B cell (primary cell): ENCODE results near the gene CD74. TPM values are rescaled to one million over a fixed set of nuclear protein-coding genes. Genes with fewer than 3 reads are reported as not detected.

Experiments
- ATAC-seq: fragments of 200-7000 bp; cut with Tn5 transposase; one replicate; pipeline ENCODE4 v1.10.0; 2021; ENCODE audit warnings: low read depth, mild to moderate bottlenecking, moderate number of reproducible peaks, moderate library complexity
- CTCF ChIA-PET: fragments of 350-600 bp; sonication (Branson Sonifier 250); formaldehyde crosslinking; loops from one replicate; lab custom pipeline; 2021; ENCODE audit warnings: antibody characterized with exemption, inconsistent platforms; lab: Charles Lee
- POLR2A ChIA-PET: fragments of 350-600 bp; sonication (Branson Sonifier 250); formaldehyde crosslinking; loops from one replicate; lab custom pipeline; 2021; ENCODE audit warnings: antibody characterized with exemption; lab: Charles Lee
- DNase-seq: peaks from one replicate; pipeline ENCODE4 v3.0.0; 2013
- H2AFZ ChIP-seq: 2 replicates; pipeline ENCODE4 v1.6.1; 2012; ENCODE audit warnings: mild to moderate bottlenecking, low read depth, low read length; ENCODE audit not compliant: insufficient read depth, poor library complexity, severe bottlenecking
- H3K27ac ChIP-seq, 2 donors: 1 replicate in 1 of 2; 2 replicates in 1 of 2; pipeline ENCODE4 v1.5.1; 2012 to 2013; ENCODE audit warnings: low read length in 2 of 2, mild to moderate bottlenecking in 2 of 2, moderate library complexity in 1 of 2
- H3K27me3 ChIP-seq, 4 experiments: fragments of 200-600 bp in 1 of 4; sonication (generic) in 1 of 4; replicated peaks in 1 of 4; 1 replicate in 2 of 4; 2 replicates in 2 of 4; pipeline versions ENCODE4 v1.6.1 to v1.7.0; 2013 to 2016; ENCODE audit warnings: low read length in 3 of 4, mild to moderate bottlenecking in 2 of 4, mixed read lengths in 1 of 4, moderate library complexity in 1 of 4; ENCODE audit not compliant: insufficient read depth in 4 of 4, control insufficient read depth in 3 of 4; ENCODE audit errors: control extremely low read depth in 1 of 4
- H3K36me3 ChIP-seq, 2 experiments: replicated peaks in 1 of 2; 1 replicate in 1 of 2; 2 replicates in 1 of 2; pipeline versions ENCODE4 v1.6.1 to v1.7.1; 2013; ENCODE audit warnings: low read length in 1 of 2; ENCODE audit not compliant: insufficient read depth in 2 of 2, control insufficient read depth in 1 of 2; ENCODE audit errors: control extremely low read depth in 1 of 2, extremely low read depth in 1 of 2
- H3K4me1 ChIP-seq, 2 donors: fragments of 200-600 bp in 1 of 2; sonication (generic) in 1 of 2; 1 replicate in 1 of 2; 2 replicates in 1 of 2; pipeline versions ENCODE4 v1.5.1 to v1.6.1; 2013 to 2017; ENCODE audit warnings: low read length in 2 of 2; ENCODE audit not compliant: control insufficient read depth in 2 of 2, insufficient read depth in 2 of 2
- H3K4me2 ChIP-seq: replicated peaks from 2 replicates; pipeline ENCODE3; 2012; ENCODE audit warnings: mild to moderate bottlenecking, low read depth, low read length; ENCODE audit not compliant: poor library complexity, severe bottlenecking
- H3K4me3 ChIP-seq, 5 experiments: fragments of 200-600 bp in 1 of 5; sonication (generic) in 1 of 5; 1 replicate in 3 of 5; 2 replicates in 2 of 5; pipeline versions ENCODE4 v1.5.1 to v1.7.0; 2011 to 2016; ENCODE audit warnings: low read length in 4 of 5, mild to moderate bottlenecking in 4 of 5, low read depth in 2 of 5, control low read depth in 1 of 5, moderate library complexity in 1 of 5; ENCODE audit not compliant: insufficient read depth in 1 of 5; ENCODE audit errors: control extremely low read depth in 1 of 5, extremely low read depth in 1 of 5
- H3K79me2 ChIP-seq: fragments of 200-600 bp; sonication (generic); one replicate; pipeline ENCODE4 v1.6.0; 2016; ENCODE audit warnings: low read length; ENCODE audit not compliant: control insufficient read depth, insufficient read depth
- H3K9ac ChIP-seq: fragments of 200-600 bp; sonication (generic); 2 replicates; pipeline ENCODE4 v1.6.1; 2017; ENCODE audit warnings: mild to moderate bottlenecking, low read length, moderate library complexity
- H3K9me3 ChIP-seq, 3 donors: one replicate each; pipeline versions ENCODE4 v1.6.1 to v1.7.1; 2013; ENCODE audit warnings: low read length in 2 of 3; ENCODE audit not compliant: control insufficient read depth in 2 of 3, insufficient read depth in 1 of 3; ENCODE audit errors: control extremely low read depth in 1 of 3
- H4K20me1 ChIP-seq: 2 replicates; pipeline ENCODE4 v1.6.0; 2012; ENCODE audit warnings: mild to moderate bottlenecking, low read length; ENCODE audit not compliant: insufficient read depth, control insufficient read depth, poor library complexity, severe bottlenecking
- H3K27ac Mint-ChIP-seq: one replicate; pipeline ENCODE4 v1.8.0; 2021; ENCODE audit warnings: mixed read lengths
- H3K27me3 Mint-ChIP-seq: one replicate; pipeline ENCODE4 v1.8.0; 2021; ENCODE audit warnings: mixed read lengths
- H3K4me1 Mint-ChIP-seq: one replicate; pipeline ENCODE4 v1.8.0; 2021; ENCODE audit warnings: mixed read lengths
- H3K4me3 Mint-ChIP-seq: one replicate; pipeline ENCODE4 v1.8.0; 2021; ENCODE audit warnings: mixed read lengths
- H3K9me3 Mint-ChIP-seq: one replicate; pipeline ENCODE4 v1.8.0; 2022; ENCODE audit warnings: mixed read lengths; ENCODE audit not compliant: insufficient read depth
- EZH2 ChIP-seq: IDR thresholded peaks from 2 replicates; pipeline ENCODE4 v1.6.1; 2012; ENCODE audit warnings: borderline replicate concordance, low read depth, mild to moderate bottlenecking, moderate library complexity, low read length; ENCODE audit not compliant: insufficient read depth, poor library complexity, severe bottlenecking
- WGBS: methylation state at CpG from one replicate; pipeline ENCODE4 v1.1.5; 2013; ENCODE audit warnings: missing lambda C conversion rate; ENCODE audit not compliant: insufficient coverage; 5-methylcytosine and 5-hydroxymethylcytosine counted together
- intact Hi-C: fragments of 100-400 bp; cut with micrococcal nuclease; formaldehyde crosslinking; loops from one replicate; pipeline ENCODE4 v1.10.0; 2022
- polyA plus RNA-seq: library from polyadenylated mRNA; depleted of rRNA; stranded (reverse); fragments of >200 nt; gene quantifications from 2 replicates; pipeline ENCODE4 v1.2.3, GENCODE V29; 2012
- total RNA-seq, 2 donors: library from RNA; stranded (reverse); fragments of 120-200 nt in 1 of 2; gene quantifications; 1 replicate in 1 of 2; 2 replicates in 1 of 2; pipeline versions ENCODE4 v1.2.3 to v1.2.4, GENCODE V29; 2013 to 2022
- TF ChIP-seq, protein P1 (sequence below): fragments of 200-600 bp; IDR thresholded peaks from one replicate; pipeline ENCODE4 v1.8.0; 2022; ENCODE audit warnings: antibody characterized with exemption, mild to moderate bottlenecking

CD74 gene
- total and polyA plus RNA-seq, 2 donors (not counting 1 experiment from before 2014, with no cell fraction given), result 5,670 to 14,307 TPM

GRCh38 chr5:150402901-150403342 lies 9.8 kb downstream of the CD74 start:
- Mint-ChIP-seq H3K27me3 (no peaks in the 10 kb centered on the region), H3K27ac (peak overlapping the region; percentile 78), H3K4me3 (peak overlapping the region; percentile 8), H3K9me3 (no peaks in the 10 kb centered on the region), H3K4me1 (peaks cover 70% of the 10 kb centered on the region)
- H4K20me1 ChIP-seq, result peaks cover 99% of the 10 kb centered on the region
- 93% methylated on average over 12 of the region's 12 CpGs for WGBS
- H3K36me3 ChIP-seq, result peaks cover 5 to 91% of the 10 kb centered on the region in 2 experiments
- H3K4me1 ChIP-seq, result peaks cover 26 to 73% of the 10 kb centered on the region in 2 donors
- DNase-seq (peak; percentile 72), ATAC-seq (no peak)
- no peak overlapping the region for H3K9ac ChIP-seq
- H2AFZ ChIP-seq, result no peak overlapping the region
- peak overlapping the region in 1 of 5 experiments; percentile 0 for H3K4me3 ChIP-seq
- H3K4me2 ChIP-seq, result peak overlapping the region; percentile 17
- peaks cover 28% of the 10 kb centered on the region for H3K79me2 ChIP-seq
- peaks cover 0 to 3% (median 0%) of the 10 kb centered on the region in 3 donors for H3K9me3 ChIP-seq
- ChIA-PET CTCF (interaction anchor here (0.8 to 15.8 kb wide), 2 partner anchors 8 to 31 kb away, joined by 3 to 396 read pairs; no protein-coding TSS in a partner anchor), POLR2A (interaction anchor here (11.3 to 15.5 kb wide), 2 partner anchors 10 to 28 kb away, joined by 199 to 286 read pairs; partner anchors contain the start of gene CD74)
- H3K27ac ChIP-seq, result no peak overlapping the region
- TF ChIP-seq EZH2, result no peak
- TF ChIP-seq, protein P1, sequence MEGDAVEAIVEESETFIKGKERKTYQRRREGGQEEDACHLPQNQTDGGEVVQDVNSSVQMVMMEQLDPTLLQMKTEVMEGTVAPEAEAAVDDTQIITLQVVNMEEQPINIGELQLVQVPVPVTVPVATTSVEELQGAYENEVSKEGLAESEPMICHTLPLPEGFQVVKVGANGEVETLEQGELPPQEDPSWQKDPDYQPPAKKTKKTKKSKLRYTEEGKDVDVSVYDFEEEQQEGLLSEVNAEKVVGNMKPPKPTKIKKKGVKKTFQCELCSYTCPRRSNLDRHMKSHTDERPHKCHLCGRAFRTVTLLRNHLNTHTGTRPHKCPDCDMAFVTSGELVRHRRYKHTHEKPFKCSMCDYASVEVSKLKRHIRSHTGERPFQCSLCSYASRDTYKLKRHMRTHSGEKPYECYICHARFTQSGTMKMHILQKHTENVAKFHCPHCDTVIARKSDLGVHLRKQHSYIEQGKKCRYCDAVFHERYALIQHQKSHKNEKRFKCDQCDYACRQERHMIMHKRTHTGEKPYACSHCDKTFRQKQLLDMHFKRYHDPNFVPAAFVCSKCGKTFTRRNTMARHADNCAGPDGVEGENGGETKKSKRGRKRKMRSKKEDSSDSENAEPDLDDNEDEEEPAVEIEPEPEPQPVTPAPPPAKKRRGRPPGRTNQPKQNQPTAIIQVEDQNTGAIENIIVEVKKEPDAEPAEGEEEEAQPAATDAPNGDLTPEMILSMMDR, result no peak
- intact Hi-C loops, result no loop called here
- no peaks in the 10 kb centered on the region for H3K27me3 ChIP-seq

GRCh38 chr5:150402229-150402773 lies 10.4 kb downstream of the CD74 start:
- DNase-seq, result no peak

More at GRCh38 chr5:150402229-150402773, 10.4 kb downstream of the CD74 start:
- H4K20me1 ChIP-seq, result peaks cover 93% of the 10 kb centered on the region
- POLR2A ChIA-PET, result interaction anchor here (0.8 to 15.5 kb wide), 3 partner anchors 11 to 48 kb away, joined by 3 to 286 read pairs (median 199); partner anchors contain the start of gene CD74
- H3K27me3 Mint-ChIP-seq, result no peaks in the 10 kb centered on the region
- CTCF ChIA-PET, result interaction anchor here (0.8 to 15.8 kb wide), 2 partner anchors 9 to 32 kb away, joined by 3 to 396 read pairs; no protein-coding TSS in a partner anchor
- no peak overlapping the region for H3K9ac ChIP-seq
- H3K27ac ChIP-seq, result peak overlapping the region in 1 of 2 donors; percentile 64
- peaks cover 22% of the 10 kb centered on the region for H3K79me2 ChIP-seq
- H3K27me3 ChIP-seq, result no peaks in the 10 kb centered on the region
- H2AFZ ChIP-seq, result no peak overlapping the region
- peaks cover 0 to 3% (median 0%) of the 10 kb centered on the region in 3 donors for H3K9me3 ChIP-seq
- peaks cover 5 to 86% of the 10 kb centered on the region in 2 experiments for H3K36me3 ChIP-seq
- H3K4me1 Mint-ChIP-seq, result peaks cover 67% of the 10 kb centered on the region
- WGBS, result 68% methylated on average over 2 of the region's 4 CpGs
- H3K4me3 Mint-ChIP-seq, result peak overlapping the region; percentile 8
- H3K4me2 ChIP-seq, result peak overlapping the region; percentile 17
- intact Hi-C loops, result no loop called here
- no peaks in the 10 kb centered on the region for H3K9me3 Mint-ChIP-seq
- TF ChIP-seq EZH2, result no peak
- TF ChIP-seq, protein P1, result no peak
- H3K4me1 ChIP-seq, result peaks cover 21 to 67% of the 10 kb centered on the region in 2 donors
- no peak for ATAC-seq
- H3K27ac Mint-ChIP-seq, result peak overlapping the region; percentile 78
- H3K4me3 ChIP-seq, result no peak overlapping the region
